Trophoblast cell (in vitro differentiated cells and primary cell): ENCODE results near the gene ZNF575.

Source experiments
- DNase-seq, 2 donors: peaks; one replicate each; pipeline ENCODE4 v3.0.0-alpha.2; 2016
- H2AFZ ChIP-seq: 2 replicates; pipeline ENCODE4 v1.6.1; 2013; ENCODE audit warnings: low read length, moderate library complexity, mild to moderate bottlenecking; ENCODE audit not compliant: insufficient read depth, poor library complexity
- H2AK5ac ChIP-seq: 2 replicates; pipeline ENCODE4 v1.6.1; 2013; ENCODE audit warnings: mild to moderate bottlenecking, low read length
- H2BK120ac ChIP-seq: 2 replicates; pipeline ENCODE4 v1.6.1; 2013; ENCODE audit warnings: low read length, mild to moderate bottlenecking, moderate library complexity; ENCODE audit not compliant: insufficient read depth, poor library complexity
- H2BK12ac ChIP-seq: 2 replicates; pipeline ENCODE4 v1.6.1; 2013; ENCODE audit warnings: mild to moderate bottlenecking, low read length, moderate library complexity
- H2BK5ac ChIP-seq: 2 replicates; pipeline ENCODE4 v1.6.1; 2013; ENCODE audit warnings: low read length, low read depth, moderate library complexity, mild to moderate bottlenecking; ENCODE audit not compliant: poor library complexity
- H3K14ac ChIP-seq: 2 replicates; pipeline ENCODE4 v1.6.1; 2013; ENCODE audit warnings: mild to moderate bottlenecking, low read length
- H3K18ac ChIP-seq: 2 replicates; pipeline ENCODE4 v1.6.1; 2013; ENCODE audit warnings: mild to moderate bottlenecking, low read length
- H3K23ac ChIP-seq: 2 replicates; pipeline ENCODE4 v1.6.1; 2013; ENCODE audit warnings: low read length
- H3K27ac ChIP-seq: 2 replicates; pipeline ENCODE4 v1.5.1; 2013; ENCODE audit warnings: low read depth, mild to moderate bottlenecking, inconsistent platforms, low read length, moderate library complexity
- H3K27me3 ChIP-seq: 2 replicates; pipeline ENCODE4 v1.6.1; 2013; ENCODE audit warnings: inconsistent platforms, mild to moderate bottlenecking, low read length, moderate library complexity; ENCODE audit not compliant: insufficient read depth
- H3K36me3 ChIP-seq, 2 experiments: 1 replicate in 1 of 2; 2 replicates in 1 of 2; pipeline ENCODE4 v1.6.1; 2013; ENCODE audit warnings: low read length in 2 of 2, mild to moderate bottlenecking in 2 of 2, moderate library complexity in 1 of 2; ENCODE audit not compliant: insufficient read depth in 2 of 2, control insufficient read depth in 1 of 2
- H3K4ac ChIP-seq: 2 replicates; pipeline ENCODE4 v1.6.1; 2013; ENCODE audit warnings: low read depth, mild to moderate bottlenecking, low read length, moderate library complexity
- H3K4me1 ChIP-seq, 2 experiments: 1 replicate in 1 of 2; 2 replicates in 1 of 2; pipeline ENCODE4 v1.6.1; 2013; ENCODE audit warnings: low read length in 2 of 2, mild to moderate bottlenecking in 2 of 2, moderate library complexity in 1 of 2; ENCODE audit not compliant: insufficient read depth in 2 of 2, control insufficient read depth in 1 of 2
- H3K4me2 ChIP-seq: 2 replicates; pipeline ENCODE4 v1.6.1; 2013; ENCODE audit warnings: inconsistent platforms, mild to moderate bottlenecking, low read length, moderate library complexity
- H3K4me3 ChIP-seq: 2 replicates; pipeline ENCODE4 v1.5.1; 2013; ENCODE audit warnings: mild to moderate bottlenecking, low read depth, low read length, inconsistent platforms
- H3K79me1 ChIP-seq: one replicate; pipeline ENCODE4 v1.6.1; 2013; ENCODE audit warnings: low read length
- H3K79me2 ChIP-seq: 2 replicates; pipeline ENCODE4 v1.6.1; 2013; ENCODE audit warnings: low read length, mild to moderate bottlenecking; ENCODE audit not compliant: control insufficient read depth, insufficient read depth, poor library complexity
- H3K9ac ChIP-seq: 2 replicates; pipeline ENCODE4 v1.6.1; 2013; ENCODE audit warnings: mild to moderate bottlenecking, low read length
- H3K9me3 ChIP-seq: 2 replicates; pipeline ENCODE4 v1.6.1; 2013; ENCODE audit warnings: low read depth, mild to moderate bottlenecking, control low read depth, inconsistent platforms, low read length; ENCODE audit not compliant: insufficient read depth
- H4K12ac ChIP-seq: 2 replicates; pipeline ENCODE4 v1.6.1; 2013; ENCODE audit warnings: low read depth, mild to moderate bottlenecking, low read length, moderate library complexity
- H4K8ac ChIP-seq: 2 replicates; pipeline ENCODE4 v1.6.1; 2013; ENCODE audit warnings: low read depth, mild to moderate bottlenecking, low read length, moderate library complexity
- H4K91ac ChIP-seq: one replicate; pipeline ENCODE4 v1.6.1; 2013; ENCODE audit warnings: low read depth, mild to moderate bottlenecking, low read length, moderate library complexity
- WGBS: extraction: QIAGEN DNeasy Blood & Tissue Kit; methylation state at CpG from one replicate; pipeline ENCODE4 v1.1.7; 2013; ENCODE audit warnings: missing lambda C conversion rate; ENCODE audit not compliant: insufficient read length, insufficient coverage; ENCODE audit errors: extremely low coverage; 5-methylcytosine and 5-hydroxymethylcytosine counted together

The ZNF575 gene

DNA sequence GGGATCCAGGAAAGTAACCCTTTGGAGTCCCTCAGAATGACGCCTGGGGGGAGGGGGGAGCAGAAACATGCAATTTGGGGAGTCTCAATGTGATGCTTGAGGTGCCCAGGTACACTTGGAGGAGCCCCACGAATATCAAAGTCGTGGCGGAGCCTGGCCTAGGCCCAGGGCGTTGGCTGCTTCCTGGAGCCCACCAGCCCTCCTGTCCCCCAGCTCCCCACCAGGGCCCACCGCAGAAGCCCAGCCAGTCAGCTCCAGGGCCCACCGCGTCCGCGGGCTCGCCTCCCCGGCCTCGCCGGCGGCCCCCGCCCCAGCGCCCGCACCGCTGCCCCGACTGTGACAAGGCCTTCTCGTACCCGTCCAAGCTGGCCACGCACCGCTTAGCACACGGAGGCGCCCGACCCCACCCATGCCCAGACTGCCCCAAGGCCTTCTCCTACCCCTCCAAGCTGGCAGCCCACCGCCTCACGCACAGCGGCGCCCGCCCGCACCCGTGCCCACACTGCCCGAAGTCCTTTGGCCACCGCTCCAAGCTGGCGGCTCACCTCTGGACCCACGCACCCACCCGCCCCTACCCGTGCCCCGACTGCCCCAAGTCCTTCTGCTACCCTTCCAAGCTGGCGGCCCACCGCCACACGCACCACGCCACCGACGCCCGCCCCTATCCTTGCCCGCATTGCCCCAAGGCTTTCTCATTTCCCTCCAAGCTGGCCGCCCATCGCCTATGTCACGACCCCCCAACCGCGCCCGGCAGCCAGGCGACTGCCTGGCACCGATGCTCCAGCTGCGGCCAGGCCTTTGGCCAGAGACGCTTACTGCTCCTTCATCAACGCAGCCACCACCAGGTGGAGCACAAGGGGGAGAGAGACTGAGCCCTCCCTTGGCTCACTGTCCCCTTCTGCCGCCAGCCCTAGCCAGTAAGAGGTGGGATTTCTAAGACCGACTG is 2.1 kb downstream of the ZNF575 start:
- Histone ChIP-seq H3K18ac (no peak overlapping the region), H3K14ac (no peak overlapping the region)
- no CpG with 5 or more reads among the region's 62 CpGs for WGBS

DNA sequence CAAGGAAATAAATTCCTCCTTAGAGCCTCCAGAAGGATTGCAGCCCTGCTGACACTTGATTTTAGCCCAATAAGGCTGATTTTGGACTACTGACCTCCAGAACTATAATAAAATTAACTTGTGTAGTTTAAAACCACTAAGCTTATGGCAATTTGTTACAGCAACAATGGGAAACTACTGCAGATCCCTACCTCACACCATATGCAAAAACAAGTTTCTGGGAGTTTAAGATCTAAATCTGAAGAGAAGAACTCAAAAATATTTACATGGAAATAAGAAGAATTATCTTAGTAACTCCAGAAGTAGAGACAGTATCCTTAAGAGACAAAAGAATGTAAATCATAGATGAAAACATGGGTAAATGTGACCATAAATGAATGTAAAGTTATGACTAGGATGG is 5.9 kb downstream of the ZNF575 start:
- H3K79me1 ChIP-seq, result no peaks in the 10 kb centered on the region
- no peak overlapping the region for H3K9ac ChIP-seq
- no peak overlapping the region for H3K14ac ChIP-seq
- no peak overlapping the region for H3K4ac ChIP-seq
- peaks cover 39 to 56% of the 10 kb centered on the region in 2 experiments for H3K36me3 ChIP-seq
- H2BK5ac ChIP-seq, result no peak overlapping the region
- no peak overlapping the region for H3K4me3 ChIP-seq
- no peaks in the 10 kb centered on the region for H3K27me3 ChIP-seq
- H4K91ac ChIP-seq, result no peak overlapping the region
- no peak overlapping the region for H2AFZ ChIP-seq
- no peak overlapping the region for H4K12ac ChIP-seq
- no peak overlapping the region for H3K27ac ChIP-seq
- H4K8ac ChIP-seq, result no peak overlapping the region
- H2BK12ac ChIP-seq, result no peak overlapping the region
- no peak overlapping the region for H3K23ac ChIP-seq
- no peak overlapping the region for H2AK5ac ChIP-seq
- DNase-seq, result no peak
- H2BK120ac ChIP-seq, result no peak overlapping the region
- H3K79me2 ChIP-seq, result no peaks in the 10 kb centered on the region
- H3K4me2 ChIP-seq, result no peak overlapping the region
- H3K18ac ChIP-seq, result no peak overlapping the region
- peaks cover 0 to 5% of the 10 kb centered on the region in 2 experiments for H3K4me1 ChIP-seq
- peaks cover 2% of the 10 kb centered on the region for H3K9me3 ChIP-seq

More for the DNA sequence above, 2.1 kb downstream of the ZNF575 start:
- Histone ChIP-seq H3K9me3 (no peaks in the 10 kb centered on the region), H4K91ac (no peak overlapping the region), H3K4ac (no peak overlapping the region), H3K36me3 (peaks cover 8 to 21% of the 10 kb centered on the region in 2 experiments), H3K27me3 (no peaks in the 10 kb centered on the region), H3K79me1 (peaks cover 11% of the 10 kb centered on the region), H2AFZ (no peak overlapping the region), H3K27ac (no peak overlapping the region), H3K79me2 (peaks cover 2% of the 10 kb centered on the region), H2BK12ac (no peak overlapping the region), H3K23ac (no peak overlapping the region), H2AK5ac (no peak overlapping the region), H3K4me3 (no peak overlapping the region), H3K4me1 (peaks cover 4 to 12% of the 10 kb centered on the region in 2 experiments), H2BK120ac (no peak overlapping the region), H4K8ac (no peak overlapping the region), H2BK5ac (no peak overlapping the region), H3K4me2 (no peak overlapping the region), H3K9ac (no peak overlapping the region), H4K12ac (no peak overlapping the region)
- peak; percentile 27 to 70 for DNase-seq

DNA sequence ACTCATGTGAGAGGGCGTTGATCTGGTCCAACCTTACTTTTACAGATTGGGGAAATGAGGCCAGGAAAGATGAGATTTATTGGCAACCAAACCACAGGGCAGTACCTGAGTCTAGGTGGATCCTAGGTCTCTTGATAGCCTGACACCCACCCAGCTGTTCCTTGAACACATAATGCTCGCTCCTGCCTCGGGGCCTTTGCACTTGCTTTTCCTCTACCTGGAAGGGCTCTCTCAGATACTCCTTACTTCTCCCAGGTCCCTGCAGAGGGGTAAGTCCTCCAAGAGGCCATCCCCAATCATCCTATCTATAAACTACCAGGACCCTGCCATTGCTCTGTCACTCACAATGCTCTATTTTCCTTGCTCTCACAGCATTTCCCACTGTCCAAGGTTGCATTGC is 7.4 kb downstream of the ZNF575 start:
- WGBS, result no CpG with 5 or more reads among the region's 3 CpGs
- no peak overlapping the region for H3K4me2 ChIP-seq

DNA sequence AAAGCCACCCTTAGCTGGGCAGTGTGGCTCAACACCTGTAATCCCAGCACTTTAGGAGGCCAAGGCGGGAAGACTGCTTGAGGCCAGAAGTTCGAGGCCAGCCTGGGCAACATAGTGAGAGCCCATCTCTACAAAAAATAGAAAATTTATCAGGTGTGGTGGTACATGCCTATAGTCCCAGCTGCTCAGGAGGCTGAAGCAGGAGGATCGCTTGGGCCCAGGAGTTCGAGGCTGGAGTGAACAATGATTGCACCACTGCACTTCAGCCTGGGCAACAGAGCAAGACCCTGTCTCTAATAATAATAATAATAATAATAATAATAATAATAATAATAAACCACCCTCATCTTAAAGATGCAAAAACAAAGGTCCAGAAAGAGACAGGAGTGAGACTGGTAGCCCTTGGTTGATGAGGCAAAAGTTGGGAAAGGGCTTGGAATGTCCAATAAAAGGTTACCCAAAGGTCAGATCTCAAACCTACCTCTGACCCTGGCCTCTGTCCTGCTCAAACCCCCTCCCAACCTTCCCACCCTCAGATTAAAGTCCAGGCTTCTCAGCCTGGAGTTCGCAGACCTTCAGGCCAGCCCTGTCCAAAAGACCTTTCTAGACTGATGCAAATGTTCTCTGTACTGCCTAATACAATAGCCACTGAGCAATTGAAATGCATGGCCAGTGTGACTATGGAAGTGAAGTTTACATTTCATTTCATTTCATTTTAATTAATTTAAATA is 9.1 kb downstream of the ZNF575 start:
- no peaks in the 10 kb centered on the region for H3K27me3 ChIP-seq
- no peak overlapping the region for H3K23ac ChIP-seq
- no peak overlapping the region for H3K9ac ChIP-seq
- H3K14ac ChIP-seq, result no peak overlapping the region
- no peaks in the 10 kb centered on the region for H3K4me1 ChIP-seq
- no peak overlapping the region for H2AFZ ChIP-seq
- H3K4ac ChIP-seq, result no peak overlapping the region
- no peak overlapping the region for H4K12ac ChIP-seq
- H3K36me3 ChIP-seq, result peaks cover 64 to 81% of the 10 kb centered on the region in 2 experiments
- H2BK120ac ChIP-seq, result no peak overlapping the region
- H3K9me3 ChIP-seq, result peaks cover 4% of the 10 kb centered on the region
- H4K91ac ChIP-seq, result no peak overlapping the region
- H3K4me3 ChIP-seq, result no peak overlapping the region
- H3K27ac ChIP-seq, result no peak overlapping the region
- no peak overlapping the region for H4K8ac ChIP-seq
- no peak overlapping the region for H3K4me2 ChIP-seq
- no peak overlapping the region for H2BK12ac ChIP-seq
- DNase-seq, result no peak
- no peak overlapping the region for H2AK5ac ChIP-seq
- H2BK5ac ChIP-seq, result no peak overlapping the region
- no peaks in the 10 kb centered on the region for H3K79me1 ChIP-seq
- no peak overlapping the region for H3K18ac ChIP-seq
- no peaks in the 10 kb centered on the region for H3K79me2 ChIP-seq
- WGBS, result no CpG with 5 or more reads among the region's 5 CpGs

More for the DNA sequence above, 7.4 kb downstream of the ZNF575 start:
- H2BK5ac ChIP-seq, result no peak overlapping the region
- no peak overlapping the region for H4K8ac ChIP-seq
- H3K79me1 ChIP-seq, result no peaks in the 10 kb centered on the region
- H3K27ac ChIP-seq, result no peak overlapping the region
- no peak overlapping the region for H2AFZ ChIP-seq
- H4K12ac ChIP-seq, result no peak overlapping the region
- H3K18ac ChIP-seq, result no peak overlapping the region
- no peaks in the 10 kb centered on the region for H3K27me3 ChIP-seq
- no peak overlapping the region for H3K4ac ChIP-seq
- no peak overlapping the region for H3K9ac ChIP-seq
- no peak overlapping the region for H2AK5ac ChIP-seq
- no peak overlapping the region for H2BK12ac ChIP-seq
- no peak overlapping the region for H3K14ac ChIP-seq
- H3K36me3 ChIP-seq, result peaks cover 52 to 71% of the 10 kb centered on the region in 2 experiments
- H2BK120ac ChIP-seq, result no peak overlapping the region
- H3K9me3 ChIP-seq, result peaks cover 2% of the 10 kb centered on the region
- H4K91ac ChIP-seq, result no peak overlapping the region
- no peak overlapping the region for H3K23ac ChIP-seq
- no peak overlapping the region for H3K4me3 ChIP-seq
- DNase-seq, result no peak
- peaks cover 0 to 2% of the 10 kb centered on the region in 2 experiments for H3K4me1 ChIP-seq
- no peaks in the 10 kb centered on the region for H3K79me2 ChIP-seq
